GM19351 (cell line): ENCODE results near the gene SMPX.
A peak's percentile ranks its signal among the peaks of the same experiment; 100 is the strongest.
"Not testable (repeated sequence)": the region's sequence is repeated elsewhere in the genome, so short reads cannot be mapped to it uniquely, and the experiment has no call there.

Experiments used
- ATAC-seq: cut with Tn5 transposase; IDR thresholded peaks from one replicate; pipeline ENCODE4 v1.9.1; 2021; ENCODE audit warnings: mild to moderate bottlenecking, moderate library complexity; ENCODE audit not compliant: unreplicated experiment

SMPX gene

GRCh38 chrX:21757960-21758359 is at the start of gene SMPX:
SMPX (minus strand) TSS chrX:21758116; CDS start chrX:21754290, 3,826 bp downstream.
- no peak for ATAC-seq

DNA sequence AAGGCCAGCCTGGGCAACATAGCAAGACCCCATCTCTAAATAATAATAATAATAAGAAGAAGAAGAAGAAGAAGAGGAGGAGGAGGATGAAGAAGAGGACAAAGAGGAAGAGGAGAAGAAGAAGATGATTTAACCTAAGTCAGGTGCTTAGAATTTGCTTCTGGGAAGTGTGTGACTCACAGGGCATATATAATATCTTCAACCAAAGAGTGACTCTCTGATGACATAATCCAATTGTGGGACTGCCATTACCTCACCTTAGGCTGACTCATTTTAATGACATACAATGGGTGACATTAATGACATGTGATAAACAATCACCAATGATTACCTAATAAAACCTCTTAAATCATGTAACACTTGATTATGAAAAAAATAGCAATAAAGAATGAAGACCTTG is 48.8 kb upstream of the SMPX start:
- no peak for ATAC-seq

GRCh38 chrX:21802839-21803238 is 44.9 kb upstream of the SMPX start:
- ATAC-seq, result no peak

DNA sequence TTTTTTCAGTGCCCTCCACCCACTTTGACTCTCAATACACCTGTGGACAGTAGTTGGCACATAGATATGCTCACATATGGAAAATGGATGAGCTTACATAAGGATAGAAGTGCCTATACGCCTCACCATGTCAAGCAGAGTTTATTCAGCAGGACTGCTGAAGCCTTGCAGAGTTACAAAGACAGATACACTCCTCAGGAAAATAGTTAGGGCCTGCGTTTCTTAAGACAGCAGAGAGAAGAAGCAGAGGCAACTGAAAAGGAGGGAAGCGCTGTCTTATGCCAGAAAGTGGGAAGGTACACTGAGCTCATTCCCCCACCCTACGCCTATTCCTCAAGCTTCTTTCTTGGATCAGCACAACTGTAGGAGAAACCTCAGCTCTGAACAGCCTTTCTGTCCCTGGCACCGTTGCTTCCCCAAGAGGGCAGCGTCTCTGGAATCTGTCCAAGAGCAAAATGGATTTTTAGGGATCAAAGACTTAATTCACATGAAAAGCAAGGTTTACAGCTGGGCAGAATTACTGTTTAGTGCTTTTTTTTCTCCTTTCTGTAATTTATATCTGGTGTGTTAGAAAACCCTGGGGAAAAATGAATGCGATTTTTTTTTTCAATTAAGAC is 44.2 kb upstream of the SMPX start:
- no peak for ATAC-seq

DNA sequence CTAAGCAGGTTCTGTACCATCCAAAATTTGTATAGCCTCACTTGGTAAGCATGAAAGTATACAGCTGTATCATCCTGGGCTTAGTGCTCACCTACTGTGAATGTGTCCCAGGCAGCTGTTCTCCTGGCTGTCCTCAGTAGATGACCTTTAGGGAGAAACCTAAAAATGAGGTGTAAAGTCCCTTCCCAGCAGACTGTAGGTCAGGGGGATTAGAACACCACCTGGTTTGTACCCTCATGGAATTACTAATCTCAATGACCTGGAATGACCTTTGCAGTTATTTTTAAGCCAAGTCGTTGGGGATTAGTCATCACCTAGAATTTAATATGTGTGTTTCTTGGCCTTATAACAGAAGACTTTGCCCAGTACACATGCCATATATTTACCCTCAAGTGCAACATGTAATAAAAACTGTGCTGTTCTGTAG is 42.4 kb upstream of the SMPX start:
- ATAC-seq, result no peak

DNA sequence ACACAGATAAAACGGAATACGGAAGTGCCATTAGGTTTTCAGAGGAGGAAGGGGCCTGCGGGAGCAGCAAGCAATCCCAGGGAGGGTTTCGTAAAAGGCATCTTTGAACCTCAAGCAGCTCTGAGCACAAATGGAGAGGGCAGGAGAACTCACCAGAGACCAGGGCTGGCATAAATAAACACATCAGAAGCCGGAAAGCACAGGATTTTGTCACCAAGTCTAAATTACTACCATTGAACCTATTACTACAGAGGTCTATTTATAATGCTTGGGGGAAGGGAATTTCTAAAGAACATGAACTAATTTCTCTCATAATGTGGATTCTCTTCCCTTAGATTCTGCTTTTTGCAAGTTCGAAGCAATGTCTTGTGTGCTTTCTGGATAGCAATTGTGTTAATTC is 41.9 kb upstream of the SMPX start:
- no peak for ATAC-seq

GRCh38 chrX:21798677-21799219 is 40.8 kb upstream of the SMPX start:
- ATAC-seq, result peak; percentile 97

DNA sequence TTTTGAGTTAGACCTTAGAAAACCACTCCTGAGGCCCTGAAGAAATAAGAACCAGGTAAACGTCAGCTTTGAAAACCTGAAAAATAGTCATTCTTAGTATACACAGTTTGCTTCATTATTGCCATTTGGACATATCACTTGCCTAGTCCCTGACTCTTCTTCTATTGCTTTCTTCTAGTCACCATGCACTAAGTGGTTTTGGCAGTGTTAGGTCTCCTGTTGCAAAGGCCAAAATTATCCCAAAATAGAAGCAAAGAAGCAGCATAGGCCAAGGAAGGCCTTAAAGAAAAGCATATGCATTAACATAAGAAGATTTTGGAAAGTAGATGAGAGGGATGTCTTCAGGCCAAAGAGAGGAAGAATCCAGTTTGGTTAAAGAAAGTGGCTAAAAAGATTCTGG is 24.1 kb upstream of the SMPX start:
- no peak for ATAC-seq

GRCh38 chrX:21781525-21781924 is 23.6 kb upstream of the SMPX start:
- ATAC-seq, result peak; percentile 83

GRCh38 chrX:21779095-21779494 is 21.2 kb upstream of the SMPX start:
- ATAC-seq, result no peak

GRCh38 chrX:21778236-21778635 is 20.3 kb upstream of the SMPX start:
- no peak for ATAC-seq

- not testable (repeated sequence) for ATAC-seq
Observed at GRCh38 chrX:21775128-21775527, 17.2 kb upstream of the SMPX start.

DNA sequence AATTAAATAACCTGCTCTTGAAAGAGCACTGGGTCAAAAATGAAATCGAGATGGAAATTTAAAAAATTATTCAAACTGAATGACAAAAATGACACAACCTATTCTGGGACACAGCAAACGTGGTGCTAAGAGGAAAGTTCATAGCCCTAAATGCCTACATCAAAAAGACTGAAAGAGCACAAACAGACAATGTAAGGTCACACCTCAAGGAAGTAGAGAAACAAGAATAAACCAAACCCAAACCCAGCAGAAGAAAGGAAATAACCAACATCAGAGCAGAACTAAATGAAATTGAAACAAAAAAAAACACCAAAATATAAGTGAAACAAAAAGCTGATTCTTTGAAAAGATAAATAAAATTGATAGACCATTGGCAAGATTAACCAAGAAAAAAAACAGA is 15.1 kb upstream of the SMPX start:
- ATAC-seq, result not testable (repeated sequence)

DNA sequence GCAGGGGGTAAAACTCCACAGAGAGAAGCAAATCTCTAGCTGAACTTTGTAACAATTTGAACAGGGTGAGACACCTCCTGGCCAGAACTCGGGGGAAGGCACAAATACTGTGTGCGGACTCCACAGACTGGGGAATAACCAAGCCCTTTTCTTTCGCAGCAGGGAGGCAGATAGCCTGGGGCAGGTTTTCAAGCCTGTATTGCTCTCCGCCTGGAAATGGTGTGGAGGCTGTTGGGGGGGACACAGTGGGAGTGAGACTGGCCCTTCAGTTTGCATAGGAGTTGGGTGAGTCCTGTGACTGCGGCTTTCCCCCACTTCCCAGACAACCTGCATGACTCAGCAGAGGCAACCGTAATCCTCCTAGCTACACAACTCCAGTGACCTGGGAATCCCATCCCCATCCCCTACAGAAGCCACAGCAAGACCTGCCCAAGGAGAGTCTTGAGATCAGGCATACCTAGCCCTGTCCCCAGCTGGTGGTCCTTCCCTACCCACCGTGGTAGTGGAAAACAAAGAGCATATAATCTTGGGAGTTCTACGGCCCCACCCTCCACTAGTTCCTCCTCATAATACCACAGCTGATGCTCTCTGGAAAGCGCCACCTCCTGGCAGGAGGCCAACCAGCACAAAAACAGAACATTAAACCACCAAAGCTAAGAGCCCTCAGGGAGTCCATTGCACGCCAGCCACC is 12.9 kb upstream of the SMPX start:
- no peak for ATAC-seq

- no peak for ATAC-seq
Observed at GRCh38 chrX:21766101-21766500, 8.2 kb upstream of the SMPX start.

GRCh38 chrX:21764008-21764407 is 6.1 kb upstream of the SMPX start:
- no peak for ATAC-seq

DNA sequence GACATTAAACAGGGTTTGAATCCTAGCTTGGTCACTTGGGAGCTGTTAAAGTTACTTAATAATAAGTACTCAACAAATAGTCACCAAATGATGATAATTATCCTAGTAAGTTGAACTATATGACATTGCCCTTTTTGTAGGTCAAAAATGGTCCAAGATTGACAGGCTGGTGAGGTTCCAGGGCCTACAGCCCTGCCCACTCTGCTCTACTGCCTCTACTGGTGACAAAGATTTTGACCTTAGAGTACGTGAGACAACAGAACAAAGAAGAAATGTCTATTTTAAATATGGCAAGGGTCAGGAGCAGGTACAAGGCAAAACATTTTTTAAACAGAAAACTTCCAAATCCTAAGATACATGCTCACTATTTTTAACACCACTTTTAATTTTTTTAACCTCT is 572 bp upstream of the SMPX start:
- no peak for ATAC-seq

- no peak for ATAC-seq
Observed at GRCh38 chrX:21756785-21757529, 959 bp downstream of the SMPX start.

DNA sequence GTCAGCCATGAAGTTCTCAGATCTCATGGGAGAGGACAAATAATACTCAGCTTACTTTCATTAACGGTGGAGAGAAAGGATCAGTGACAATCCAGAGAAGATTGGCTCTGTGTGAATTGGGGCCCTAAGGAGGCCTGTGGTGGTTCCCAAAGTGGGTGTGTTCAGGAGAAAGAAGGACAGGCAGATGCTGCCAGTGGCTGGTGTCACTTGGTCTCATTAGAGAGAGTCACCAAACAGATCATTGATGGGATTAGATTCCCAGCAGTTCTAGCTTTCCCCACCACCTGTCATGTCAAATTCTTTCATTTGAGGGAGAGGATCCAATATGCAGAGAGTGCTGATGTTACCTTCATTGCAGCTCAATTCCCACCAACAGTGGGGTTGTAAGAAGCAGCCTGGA is 8.0 kb downstream of the SMPX start:
- no peak for ATAC-seq

DNA sequence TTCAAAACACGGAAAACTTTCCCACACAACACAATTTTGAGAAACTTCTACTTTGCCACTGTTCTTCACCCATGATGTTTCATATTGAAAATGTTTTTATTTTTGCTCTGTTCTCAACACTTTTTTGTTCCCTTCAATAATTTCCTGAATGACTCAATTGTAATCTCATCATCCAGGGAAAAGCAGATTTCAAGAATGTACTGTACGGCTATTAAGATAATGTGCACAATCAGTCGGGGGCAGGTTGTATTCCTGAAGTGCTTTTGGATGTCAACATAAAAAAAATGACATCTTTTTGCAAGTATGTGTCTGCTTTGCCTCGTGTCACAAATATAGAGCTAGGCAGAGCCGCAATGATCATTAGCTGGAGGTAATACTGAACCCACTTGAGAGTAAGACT is 9.7 kb downstream of the SMPX start:
- no peak for ATAC-seq

GRCh38 chrX:21747558-21747957 is 10.4 kb downstream of the SMPX start:
- ATAC-seq, result no peak

GRCh38 chrX:21745756-21746155 is 12.2 kb downstream of the SMPX start:
- ATAC-seq, result peak; percentile 73
